K562 (cell line): ENCODE results near the gene SLC25A45. TPM values are rescaled to one million over a fixed set of nuclear protein-coding genes. Genes with fewer than 3 reads are reported as not detected.
A peak's percentile ranks its signal among the peaks of the same experiment; 100 is the strongest.

Experiments used
- ARNT ChIP-seq, 2 experiments: fragments of 450-650 bp; IDR thresholded peaks; 2 replicates each; pipeline ENCODE4 v1.6.1; 2016; ENCODE audit warnings: mild to moderate bottlenecking in 1 of 2
- ATF3 ChIP-seq, 2 experiments: fragments of 450-650 bp in 1 of 2; sonication (generic) in 1 of 2; formaldehyde crosslinking in 1 of 2; IDR thresholded peaks in 1 of 2; conservative IDR thresholded peaks in 1 of 2; 2 replicates each; pipeline versions ENCODE4 v1.6.1 to v1.8.1; 2016 to 2023; ENCODE audit warnings: mild to moderate bottlenecking in 2 of 2, moderate library complexity in 2 of 2, inconsistent platforms in 1 of 2, missing genetic modification reagents in 1 of 2
- CBFA2T2 ChIP-seq: fragments of 450-650 bp; conservative IDR thresholded peaks from 2 replicates; pipeline ENCODE4 v1.6.1; 2017; ENCODE audit warnings: mild to moderate bottlenecking
- CHD4 ChIP-seq: fragments of 200-600 bp; sonication (generic); IDR thresholded peaks from 3 replicates; pipeline ENCODE4 v1.6.1; 2012; ENCODE audit warnings: low read depth, mild to moderate bottlenecking, mixed read lengths, low read length, inconsistent platforms; ENCODE audit not compliant: insufficient read depth, insufficient replicate concordance, poor library complexity, severe bottlenecking
- EHMT2 ChIP-seq: fragments of 450-650 bp; IDR thresholded peaks from 2 replicates; pipeline ENCODE4 v1.6.1; 2018; ENCODE audit warnings: antibody characterized with exemption
- EWSR1 ChIP-seq: fragments of 450-650 bp; IDR thresholded peaks from 2 replicates; pipeline ENCODE4 v1.6.1; 2018; ENCODE audit warnings: borderline replicate concordance, mild to moderate bottlenecking, low read depth, moderate library complexity; ENCODE audit not compliant: partially characterized antibody
- FOXP4 ChIP-seq: sonication (generic); formaldehyde crosslinking; IDR thresholded peaks from 2 replicates; pipeline ENCODE4 v1.8.0; 2022; ENCODE audit warnings: mild to moderate bottlenecking, missing genetic modification reagents, borderline replicate concordance
- HIVEP1 ChIP-seq: fragments of 250-450 bp; sonication (Bioruptor Pico); IDR thresholded peaks from 2 replicates; pipeline ENCODE4 v1.4.0; 2020; ENCODE audit warnings: mild to moderate bottlenecking
- MIER1 ChIP-seq: fragments of 450-650 bp; IDR thresholded peaks from 2 replicates; pipeline ENCODE4 v1.6.1; 2016; ENCODE audit warnings: antibody characterized with exemption, mild to moderate bottlenecking, low read depth
- MYNN ChIP-seq, 2 experiments: sonication (generic); formaldehyde crosslinking in 1 of 2; IDR thresholded peaks; 2 replicates each; pipeline versions ENCODE4 v1.5.0 to v1.6.1; 2016 to 2020; ENCODE audit warnings: antibody characterized with exemption in 1 of 2, missing genetic modification reagents in 1 of 2
- SMC3 ChIP-seq: conservative IDR thresholded peaks from 2 replicates; pipeline ENCODE4 v1.6.1; 2011; ENCODE audit warnings: low read depth, low read length, improper control_type of control experiment; ENCODE audit not compliant: insufficient read depth
- TAL1 ChIP-seq: fragments of 450-650 bp; IDR thresholded peaks from 2 replicates; pipeline ENCODE4 v1.6.1; 2016; ENCODE audit warnings: mild to moderate bottlenecking
- TSHZ1 ChIP-seq: fragments of 250-450 bp; sonication (Bioruptor Pico); IDR thresholded peaks from 2 replicates; pipeline ENCODE4 v1.4.0; 2020; ENCODE audit warnings: mild to moderate bottlenecking, moderate library complexity
- ZBTB9 ChIP-seq: fragments of 450-650 bp; formaldehyde crosslinking; IDR thresholded peaks from 2 replicates; pipeline ENCODE4 v1.4.0; 2020; ENCODE audit warnings: mild to moderate bottlenecking, moderate library complexity
- ZNF41 ChIP-seq: fragments of 250-450 bp; sonication (Bioruptor Pico); conservative IDR thresholded peaks from 2 replicates; pipeline ENCODE4 v1.4.0; 2020; ENCODE audit warnings: mild to moderate bottlenecking
- polyA plus RNA-seq, 8 experiments: library from polyadenylated mRNA; depleted of rRNA in 4 of 8; stranded (reverse) in 5 of 8; unstranded in 3 of 8; fragments of >200 nt; fragmentation: Nextera tagmentation in 2 of 8; fragmentation: Illumina TruSeq in 1 of 8; extraction: Ambion mirVana in 2 of 8; extraction: Trizol in 1 of 8; gene quantifications; 2 replicates each; pipeline versions ENCODE4 v1.2.1 to v1.2.3, GENCODE V29; 2011 to 2014; ENCODE audit warnings: inconsistent platforms in 1 of 8, missing spikeins in 1 of 8
- total RNA-seq, 7 experiments: library from RNA; depleted of rRNA in 6 of 7; stranded (reverse); fragments of >200 nt in 6 of 7; fragmentation: Illumina TruSeq in 2 of 7; extraction: Trizol in 2 of 7; gene quantifications; 2 replicates each; pipeline versions ENCODE4 v1.2.1 to v1.2.3, GENCODE V29; 2011 to 2021; ENCODE audit warnings: low replicate concordance in 1 of 7

SLC25A45 gene
- total and polyA plus RNA-seq, 9 of the 15 experiments (the other 6 are each of a cell fraction or from before 2014, with no cell fraction given): 0.15 to 2.3 (median 0.68) TPM

- TF ChIP-seq MIER1: no peak
- TF ChIP-seq ZNF41 (CRISPR knock-in tag): no peak
- peak; percentile 98 for TF ChIP-seq ATF3 (IDR thresholded peaks at IDR 0.05)
- peak; percentile 97 for TF ChIP-seq ATF3 (CRISPR knock-in tag; conservative IDR thresholded peaks at IDR 0.05)
- TF ChIP-seq EWSR1: no peak
- TF ChIP-seq HIVEP1: peak; percentile 80
- TF ChIP-seq ZBTB9 (CRISPR knock-in tag): peak; percentile 95
- TF ChIP-seq TAL1: 0 out of 2 replicates have a peak, but pooled peaks have one; percentile 3
- TF ChIP-seq MYNN (IDR thresholded peaks at IDR 0.05): peak; percentile 62
- no peak for TF ChIP-seq MYNN (CRISPR knock-in tag; IDR thresholded peaks at IDR 0.05)
- peak; percentile 73 for TF ChIP-seq SMC3
- TF ChIP-seq ARNT (IDR thresholded peaks at IDR 0.05): peak in 1 of 2 experiments; percentile 51; a peak in 1 of 4 replicates
- TF ChIP-seq CBFA2T2: 0 out of 2 replicates have a peak, but pooled peaks have one; percentile 15
- TF ChIP-seq CHD4: no peak
- peak; percentile 97; the same call in 1 of the 2 replicates for TF ChIP-seq FOXP4 (CRISPR knock-in tag)
- peak; percentile 38; the same call in 1 of the 2 replicates for TF ChIP-seq EHMT2
- TF ChIP-seq TSHZ1 (CRISPR knock-in tag): peak; percentile 70; the same call in 1 of the 2 replicates
Measured at GRCh38 chr11:65382033-65382803, at the start of gene SLC25A45 (continued).
